Muscle layer of colon (tissue), 2 donors: ENCODE measurements around the gene KRTAP19-2.
"Not testable (repeated sequence)": the region's sequence is repeated elsewhere in the genome, so short reads cannot be mapped to it uniquely, and the experiment has no call there.

Experiments
- H3K27ac ChIP-seq: one replicate; pipeline ENCODE4 v1.7.0; 2013; ENCODE audit warnings: low read depth, mild to moderate bottlenecking, low read length, moderate library complexity
- H3K27me3 ChIP-seq, 2 donors: one replicate each; pipeline ENCODE4 v1.7.0; 2013; ENCODE audit warnings: low read length in 2 of 2, mild to moderate bottlenecking in 2 of 2; ENCODE audit not compliant: insufficient read depth in 2 of 2, control insufficient read depth in 1 of 2
- H3K36me3 ChIP-seq: one replicate; pipeline ENCODE4 v1.7.0; 2013; ENCODE audit warnings: mild to moderate bottlenecking, low read length; ENCODE audit not compliant: insufficient read depth
- H3K4me1 ChIP-seq: one replicate; pipeline ENCODE4 v1.7.0; 2013; ENCODE audit warnings: mild to moderate bottlenecking, low read length; ENCODE audit not compliant: insufficient read depth
- H3K4me3 ChIP-seq, 2 donors: one replicate each; pipeline ENCODE4 v1.7.0; 2013; ENCODE audit warnings: low read length in 2 of 2, low read depth in 1 of 2, mild to moderate bottlenecking in 1 of 2, moderate library complexity in 1 of 2
- H3K9ac ChIP-seq: one replicate; pipeline ENCODE4 v1.7.0; 2013; ENCODE audit warnings: low read length
- H3K9me3 ChIP-seq: one replicate; pipeline ENCODE4 v1.7.0; 2013; ENCODE audit warnings: mild to moderate bottlenecking, low read length
- donor health status: abdominal sarcoma.
- donor health status: Adenocarcinoma of cecum.

Gene KRTAP19-2

GRCh38 chr21:30487336-30487735, at the start of gene KRTAP19-2:
Gene KRTAP19-2, minus strand, starts transcription at chr21:30487436. Its CDS starts 88 bp downstream, at chr21:30487348.
- Histone ChIP-seq H3K9me3 (no peaks in the 10 kb centered on the region), H3K4me3 (no peak within 1 kb of the TSS), H3K4me1 (no peaks in the 10 kb centered on the region), H3K9ac (no peak within 1 kb of the TSS), H3K36me3 (no peaks in the 10 kb centered on the region), H3K27me3 (no peaks in the 10 kb centered on the region), H3K27ac (no peak within 1 kb of the TSS)

- Histone ChIP-seq H3K4me1 (no peaks in the 10 kb centered on the region), H3K27me3 (no peaks in the 10 kb centered on the region), H3K27ac (no peak overlapping the region), H3K9me3 (no peaks in the 10 kb centered on the region), H3K4me3 (no peak overlapping the region), H3K36me3 (no peaks in the 10 kb centered on the region), H3K9ac (no peak overlapping the region)
These were observed 31.6 kb upstream of the KRTAP19-2 start for GRCh38 chr21:30518876-30519275.

- Histone ChIP-seq H3K27ac (no peak overlapping the region), H3K27me3 (no peaks in the 10 kb centered on the region), H3K36me3 (no peaks in the 10 kb centered on the region), H3K4me3 (no peak overlapping the region), H3K9ac (no peak overlapping the region), H3K9me3 (no peaks in the 10 kb centered on the region), H3K4me1 (no peaks in the 10 kb centered on the region)
These were observed 28.4 kb upstream of the KRTAP19-2 start for GRCh38 chr21:30515681-30516080.

- H3K27me3 ChIP-seq, H3K27ac ChIP-seq, H3K9me3 ChIP-seq, H3K4me1 ChIP-seq, H3K36me3 ChIP-seq, H3K9ac ChIP-seq, H3K4me3 ChIP-seq: not testable (repeated sequence)
These were observed 18.5 kb upstream of the KRTAP19-2 start for GRCh38 chr21:30505621-30506205.

DNA sequence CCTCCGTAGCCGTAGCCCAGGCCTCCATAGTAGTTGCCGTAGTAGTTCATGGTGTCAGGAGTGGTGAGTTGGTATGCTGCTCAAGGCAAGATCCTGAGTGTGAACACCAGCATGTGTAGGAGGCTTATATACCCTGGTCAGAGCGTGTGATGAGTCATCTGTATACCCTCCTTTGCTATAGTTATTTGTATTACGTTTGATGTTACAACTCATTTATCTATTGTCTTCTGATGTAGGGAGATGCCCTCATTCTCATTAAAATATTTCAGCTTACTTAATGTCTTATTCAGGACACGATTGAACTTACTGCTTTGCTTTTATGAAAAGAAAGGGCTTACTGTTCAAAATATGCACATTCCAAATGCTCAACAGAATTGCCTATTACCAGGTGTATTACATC, 14.8 kb upstream of the KRTAP19-2 start, which contains the start of gene KRTAP19-5:
Gene KRTAP19-5 (minus strand): TSS at position 101 of the 400 bp plus-strand sequence. CDS start 51 bp downstream, at position 50.
- no peak within 1 kb of the TSS for H3K4me3 ChIP-seq
- no peaks in the 10 kb centered on the region for H3K4me1 ChIP-seq
- no peak within 1 kb of the TSS for H3K27ac ChIP-seq
- H3K27me3 ChIP-seq: no peaks in the 10 kb centered on the region
- H3K9ac ChIP-seq: no peak within 1 kb of the TSS
- H3K36me3 ChIP-seq: no peaks in the 10 kb centered on the region
- H3K9me3 ChIP-seq: no peaks in the 10 kb centered on the region

- Histone ChIP-seq H3K9ac (no peak within 1 kb of the TSS), H3K27ac (no peak within 1 kb of the TSS), H3K4me1 (no peaks in the 10 kb centered on the region), H3K4me3 (no peak within 1 kb of the TSS), H3K36me3 (no peaks in the 10 kb centered on the region), H3K9me3 (no peaks in the 10 kb centered on the region), H3K27me3 (no peaks in the 10 kb centered on the region)
These were observed 9.8 kb upstream of the KRTAP19-2 start, which contains the start of gene KRTAP19-4 for GRCh38 chr21:30497065-30497464. Gene KRTAP19-4, minus strand, starts transcription at chr21:30497165. Its CDS starts 55 bp downstream, at chr21:30497110.

- H3K36me3 ChIP-seq: no peaks in the 10 kb centered on the region
These were observed 4.8 kb upstream of the KRTAP19-2 start, which contains the start of gene KRTAP19-3 for GRCh38 chr21:30491963-30492428. Gene KRTAP19-3, minus strand, starts transcription at chr21:30492013. Its CDS starts 56 bp downstream, at chr21:30491957.

GRCh38 chr21:30486180-30486579, 1.1 kb downstream of the KRTAP19-2 start:
- H3K9me3 ChIP-seq: no peaks in the 10 kb centered on the region
- no peak overlapping the region for H3K27ac ChIP-seq
- no peaks in the 10 kb centered on the region for H3K36me3 ChIP-seq
- no peak overlapping the region for H3K4me3 ChIP-seq
- H3K27me3 ChIP-seq: no peaks in the 10 kb centered on the region
- no peaks in the 10 kb centered on the region for H3K4me1 ChIP-seq
- H3K9ac ChIP-seq: no peak overlapping the region

More at GRCh38 chr21:30491963-30492428, 4.8 kb upstream of the KRTAP19-2 start, which contains the start of gene KRTAP19-3:
- Histone ChIP-seq H3K9me3 (no peaks in the 10 kb centered on the region), H3K9ac (no peak within 1 kb of the TSS), H3K27ac (no peak within 1 kb of the TSS), H3K4me3 (no peak within 1 kb of the TSS), H3K27me3 (no peaks in the 10 kb centered on the region), H3K4me1 (no peaks in the 10 kb centered on the region)

DNA sequence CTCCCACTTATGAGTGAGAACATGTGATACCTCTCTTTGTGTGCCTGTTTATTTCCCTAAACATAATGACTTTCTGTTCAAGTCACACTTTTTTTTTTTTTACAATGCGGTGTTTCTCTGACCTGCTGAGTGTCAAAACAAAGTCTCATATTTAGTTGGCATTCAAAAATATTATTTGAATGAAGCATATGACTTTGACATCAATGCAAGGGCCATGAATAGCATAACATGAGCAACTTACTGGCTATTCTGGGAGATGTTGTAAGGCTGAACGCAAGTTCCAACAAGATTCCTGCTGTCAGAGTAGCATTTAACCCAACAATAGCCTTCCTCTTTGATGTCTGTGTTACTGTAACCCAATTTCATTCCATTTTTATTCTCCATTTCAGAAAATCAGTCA, 5.1 kb downstream of the KRTAP19-2 start:
- Histone ChIP-seq H3K27ac (no peak overlapping the region), H3K4me3 (no peak overlapping the region)

DNA sequence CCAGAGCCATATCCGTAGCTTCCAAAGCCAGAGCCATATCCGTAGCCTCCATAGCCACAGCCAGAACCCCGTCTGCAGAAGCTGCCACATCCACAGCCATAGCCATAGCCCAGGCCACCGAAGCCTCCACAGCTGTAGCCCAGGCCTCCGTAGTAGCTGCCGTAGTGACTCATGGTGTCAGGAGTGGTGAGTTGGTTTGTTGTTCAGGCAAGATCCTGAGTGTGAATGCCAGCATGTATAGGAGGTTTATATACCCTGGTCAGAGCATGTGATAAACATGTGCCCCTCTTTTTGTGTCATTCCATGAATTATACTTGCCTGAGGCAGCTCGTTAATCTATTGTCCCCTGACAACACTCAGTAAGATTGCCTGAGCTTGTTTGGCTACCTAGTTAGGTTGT, 7.1 kb downstream of the KRTAP19-2 start, which contains the start of gene KRTAP19-1:
Gene KRTAP19-1 (minus strand): TSS at position 223 of the 400 bp plus-strand sequence. CDS start 50 bp downstream, at position 173.
- no peaks in the 10 kb centered on the region for H3K27me3 ChIP-seq
- no peak within 1 kb of the TSS for H3K9ac ChIP-seq
- no peak within 1 kb of the TSS for H3K27ac ChIP-seq
- H3K4me1 ChIP-seq: no peaks in the 10 kb centered on the region
- no peaks in the 10 kb centered on the region for H3K9me3 ChIP-seq
- H3K4me3 ChIP-seq: no peak within 1 kb of the TSS
- no peaks in the 10 kb centered on the region for H3K36me3 ChIP-seq

More for the DNA sequence above, 5.1 kb downstream of the KRTAP19-2 start:
- H3K27me3 ChIP-seq: no peaks in the 10 kb centered on the region
- H3K36me3 ChIP-seq: no peaks in the 10 kb centered on the region
- H3K9ac ChIP-seq: no peak overlapping the region
- no peaks in the 10 kb centered on the region for H3K9me3 ChIP-seq
- H3K4me1 ChIP-seq: no peaks in the 10 kb centered on the region

GRCh38 chr21:30479259-30479658, 8.0 kb downstream of the KRTAP19-2 start:
- H3K36me3 ChIP-seq: no peaks in the 10 kb centered on the region
- no peaks in the 10 kb centered on the region for H3K9me3 ChIP-seq
- H3K4me3 ChIP-seq: no peak overlapping the region
- H3K9ac ChIP-seq: no peak overlapping the region
- no peaks in the 10 kb centered on the region for H3K27me3 ChIP-seq
- no peak overlapping the region for H3K27ac ChIP-seq
- H3K4me1 ChIP-seq: no peaks in the 10 kb centered on the region

DNA sequence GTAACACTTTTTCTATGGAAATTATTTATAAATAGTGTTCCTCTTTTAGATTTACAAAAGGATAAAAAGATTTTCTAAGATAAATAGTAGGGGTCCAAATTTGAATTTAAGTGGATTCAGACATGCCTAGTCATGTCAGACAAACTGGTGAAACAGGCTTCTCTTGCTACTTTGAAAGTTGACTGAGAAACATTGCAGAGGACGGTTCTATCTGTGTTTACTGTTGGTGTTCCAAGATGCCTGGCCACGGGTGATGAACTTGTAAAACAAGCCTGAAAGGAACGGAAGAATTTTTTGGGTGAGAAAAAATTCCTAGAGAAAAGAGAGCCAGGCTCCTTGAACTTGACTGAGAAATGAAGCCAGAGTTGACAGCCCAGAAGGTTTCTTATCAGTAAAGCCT, 9.2 kb downstream of the KRTAP19-2 start:
- Histone ChIP-seq H3K36me3 (no peaks in the 10 kb centered on the region), H3K4me1 (no peaks in the 10 kb centered on the region), H3K27me3 (no peaks in the 10 kb centered on the region), H3K9ac (no peak overlapping the region), H3K4me3 (no peak overlapping the region), H3K9me3 (no peaks in the 10 kb centered on the region), H3K27ac (no peak overlapping the region)
